NCI-H748 (cell line): ENCODE data around the gene CDH5.

ENCODE experiments used
- DNase-seq: peaks from one replicate; lab custom pipeline; 2025; ENCODE audit not compliant: unreplicated experiment; lab: John Stamatoyannopoulos, UW

Gene CDH5

GRCh38 chr16:66412182-66412581 lies 45.7 kb downstream of the CDH5 start:
- no peak for DNase-seq

- DNase-seq = no peak
These were observed 48.4 kb downstream of the CDH5 start for GRCh38 chr16:66414891-66415290.

DNA sequence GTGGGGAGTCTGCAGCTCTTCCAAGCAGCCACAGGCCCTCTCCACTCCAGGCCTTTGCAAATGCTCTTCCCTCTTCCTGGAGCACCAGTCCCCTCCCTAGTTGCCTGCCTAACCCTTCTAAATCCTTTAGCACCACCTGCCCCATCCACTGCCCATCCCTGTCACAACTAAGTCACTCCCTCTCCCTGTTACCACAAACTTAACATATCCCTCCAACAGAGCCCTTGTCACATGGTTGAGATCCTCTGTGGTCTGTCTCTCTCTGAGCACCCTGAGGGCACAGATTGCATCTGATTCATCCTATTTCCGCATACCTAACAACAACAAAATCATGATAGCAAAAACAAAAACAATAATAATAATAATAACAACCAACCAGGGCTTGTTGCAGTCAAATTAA lies 49.6 kb downstream of the CDH5 start:
- no peak for DNase-seq

DNA sequence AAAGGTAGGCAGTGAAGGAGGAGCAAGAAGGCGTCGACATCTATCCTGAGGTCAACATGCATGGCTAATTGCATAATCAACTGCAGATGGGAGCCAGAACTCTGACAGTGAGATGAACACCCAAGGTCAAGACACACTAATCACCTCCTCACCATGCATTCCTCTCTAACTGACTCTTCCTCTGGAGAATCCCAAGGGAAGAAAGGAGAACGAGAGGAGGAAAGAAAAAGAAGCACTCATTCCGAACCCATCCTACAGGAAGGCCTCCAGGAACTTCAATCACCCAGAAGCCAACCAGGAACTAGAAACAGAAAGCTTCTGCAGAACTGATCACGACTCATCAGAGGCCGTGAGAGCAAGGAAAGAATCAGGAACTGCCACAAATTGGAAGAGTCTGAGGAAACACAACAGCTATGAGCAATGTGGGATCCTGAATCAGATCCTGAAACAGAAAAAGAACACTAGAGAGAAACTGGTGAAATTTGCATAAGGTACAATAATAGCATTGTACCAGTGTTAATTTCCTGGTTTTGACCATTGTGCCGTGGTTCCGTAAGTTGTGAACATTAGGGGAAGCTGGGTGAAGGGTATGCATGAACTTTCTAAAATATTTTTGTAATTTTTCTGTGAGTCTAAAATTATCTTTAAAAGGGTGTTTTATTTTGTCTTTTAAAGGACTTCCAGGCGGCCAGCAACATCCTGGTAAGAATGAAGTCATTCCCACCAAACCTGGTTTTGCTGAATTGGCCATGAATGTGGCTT lies 50.6 kb downstream of the CDH5 start:
- DNase-seq = no peak

- no peak for DNase-seq
These were observed 51.9 kb downstream of the CDH5 start for GRCh38 chr16:66418165-66418962.

DNA sequence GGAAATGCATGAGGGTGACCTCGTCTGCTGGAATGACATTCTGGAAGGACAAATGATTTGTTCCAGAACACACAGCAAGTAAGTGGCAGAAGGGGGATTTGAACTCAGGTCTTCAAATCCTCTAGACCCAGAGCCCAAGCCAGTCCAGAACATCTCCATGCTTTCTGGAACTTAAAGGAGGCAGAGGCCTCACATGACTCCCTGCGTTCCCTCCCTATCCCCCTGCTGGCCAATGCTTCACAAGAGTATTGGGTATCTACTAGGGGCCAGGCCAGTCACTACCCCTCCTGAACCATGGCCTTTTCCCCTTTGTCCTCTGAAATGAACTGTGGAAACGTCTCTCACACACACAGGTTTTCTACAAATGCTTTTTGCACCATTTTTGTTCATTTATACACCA lies 53.0 kb downstream of the CDH5 start:
- no peak for DNase-seq

DNA sequence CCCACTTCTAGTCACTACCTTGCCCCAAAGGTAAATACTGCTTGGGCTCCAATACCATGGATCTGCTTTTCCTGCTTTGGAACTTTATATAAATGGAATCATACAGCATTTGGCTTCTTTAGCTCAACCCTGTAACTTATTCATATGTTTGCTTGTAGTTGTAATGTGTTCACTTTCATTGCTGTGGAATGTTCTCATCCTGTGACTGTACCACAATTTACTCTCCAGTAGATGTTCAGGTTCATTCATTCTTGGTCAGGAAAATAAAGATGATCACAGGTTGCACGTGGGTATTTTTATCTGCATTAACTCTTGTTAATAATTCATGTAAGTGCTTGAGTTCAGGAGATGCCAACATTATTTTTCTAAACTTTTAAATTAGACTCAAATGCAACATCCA lies 53.9 kb downstream of the CDH5 start:
- no peak for DNase-seq

- DNase-seq = no peak
These were observed 55.4 kb downstream of the CDH5 start for GRCh38 chr16:66421891-66422290.

DNA sequence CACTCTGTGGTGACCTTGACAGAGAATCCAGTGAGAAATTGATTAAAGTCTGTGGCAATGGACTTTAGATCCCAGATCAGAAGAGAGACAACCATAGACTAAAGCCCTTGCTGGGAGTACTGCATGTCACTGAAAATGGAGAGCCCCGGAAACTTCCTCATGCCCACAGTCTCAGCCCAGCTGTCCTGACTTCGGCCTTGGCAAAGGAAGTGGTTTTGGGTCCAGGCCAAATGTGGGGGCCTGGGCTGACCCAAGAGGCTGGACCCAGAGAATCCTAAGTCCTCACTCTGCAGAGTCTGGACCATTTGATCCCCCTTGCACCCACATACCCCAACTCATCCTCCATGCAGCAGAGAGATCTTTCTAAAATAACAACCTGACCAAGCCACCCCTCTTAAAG lies 55.9 kb downstream of the CDH5 start:
- DNase-seq = no peak

- DNase-seq = no peak
These were observed 56.7 kb downstream of the CDH5 start for GRCh38 chr16:66423177-66423576.

GRCh38 chr16:66425651-66426050 lies 59.2 kb downstream of the CDH5 start:
- DNase-seq = no peak

DNA sequence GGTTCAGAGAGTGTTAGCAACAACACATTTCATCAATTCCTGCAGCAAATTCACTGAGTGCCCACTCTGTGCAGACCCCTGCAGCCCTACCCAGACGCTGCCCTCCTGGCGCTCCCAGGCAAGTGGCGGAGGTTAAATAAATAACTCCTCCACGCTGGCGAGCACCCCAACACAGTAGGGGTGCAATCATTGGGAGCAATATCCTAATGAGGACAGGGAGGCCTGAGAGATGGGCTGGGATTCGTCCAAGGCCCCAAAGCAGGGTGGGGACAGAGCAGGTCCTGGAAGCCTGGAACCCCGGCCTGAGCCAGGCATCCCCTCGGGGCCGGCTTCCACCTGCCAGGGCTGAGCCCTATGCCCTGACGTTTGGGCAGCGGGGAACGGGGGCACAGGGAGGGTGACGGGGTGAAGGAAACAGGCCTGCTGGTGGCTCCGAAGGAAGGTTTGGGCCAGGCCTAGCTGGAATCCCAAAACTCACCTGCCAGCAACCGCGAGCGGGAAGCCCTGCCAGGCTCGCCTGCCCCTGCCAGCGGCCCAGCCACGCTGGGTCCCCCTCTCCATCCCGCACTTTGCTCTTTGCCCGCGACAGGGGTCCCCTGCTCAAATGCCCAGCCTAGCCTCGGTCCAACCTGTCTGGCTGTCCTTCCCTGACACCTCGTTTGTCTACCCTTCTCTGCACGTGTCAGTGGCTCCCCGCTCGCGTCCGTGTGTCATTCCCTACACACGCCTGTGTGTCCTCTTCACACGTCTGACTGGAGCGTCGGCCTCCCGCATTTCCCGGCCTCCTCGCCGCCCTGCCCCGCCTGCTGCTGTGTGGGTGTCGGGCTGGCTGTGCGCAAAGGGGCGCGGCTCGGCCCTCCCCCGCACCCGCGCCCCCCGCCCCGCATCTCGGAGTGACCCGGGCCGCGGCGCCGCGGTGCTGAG lies 59.9 kb downstream of the CDH5 start:
- no peak for DNase-seq

- DNase-seq = peak; percentile 31
These were observed 60.8 kb downstream of the CDH5 start, which contains the start of gene BEAN1 for GRCh38 chr16:66427036-66427860. BEAN1 (plus strand) TSS chr16:66427295; CDS start chr16:66437677, 10,382 bp downstream.

- peak; percentile 4 for DNase-seq
These were observed 61.6 kb downstream of the CDH5 start for GRCh38 chr16:66427871-66428681.

GRCh38 chr16:66428682-66429251 lies 62.3 kb downstream of the CDH5 start:
- no peak for DNase-seq

DNA sequence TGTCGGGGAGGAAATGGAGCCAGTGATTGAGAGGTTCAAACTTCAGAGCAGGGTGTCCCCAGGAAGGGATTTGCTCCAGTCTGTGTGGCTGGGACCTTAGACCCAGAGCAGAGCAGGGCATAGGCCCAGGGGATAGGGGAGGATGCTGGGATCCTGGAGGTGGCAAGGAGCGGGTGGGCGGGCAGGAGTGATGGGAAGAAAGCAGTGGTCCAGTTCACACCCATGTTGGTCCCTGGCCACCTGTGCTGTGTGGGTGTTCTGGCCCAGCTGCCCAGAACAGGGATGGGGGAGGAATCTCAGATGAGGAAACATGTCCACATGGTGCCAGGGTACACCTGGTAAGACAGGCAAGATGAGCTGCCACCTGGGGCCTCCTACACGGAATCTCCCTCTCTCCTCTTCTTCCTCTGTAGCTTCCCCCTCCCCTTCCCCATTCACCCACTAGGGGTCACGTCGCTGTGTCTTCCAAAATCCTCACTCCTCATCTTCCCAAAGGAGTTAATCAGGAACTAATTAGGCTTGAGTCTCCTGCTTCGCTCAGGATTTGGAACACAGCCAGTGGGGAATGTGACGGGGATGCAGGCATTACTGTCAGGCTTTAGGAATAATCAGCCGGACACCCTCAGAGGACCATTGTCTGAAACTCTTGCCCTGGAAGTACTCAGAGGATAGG lies 62.9 kb downstream of the CDH5 start:
- no peak for DNase-seq

GRCh38 chr16:66430214-66430613 lies 63.7 kb downstream of the CDH5 start:
- no peak for DNase-seq

DNA sequence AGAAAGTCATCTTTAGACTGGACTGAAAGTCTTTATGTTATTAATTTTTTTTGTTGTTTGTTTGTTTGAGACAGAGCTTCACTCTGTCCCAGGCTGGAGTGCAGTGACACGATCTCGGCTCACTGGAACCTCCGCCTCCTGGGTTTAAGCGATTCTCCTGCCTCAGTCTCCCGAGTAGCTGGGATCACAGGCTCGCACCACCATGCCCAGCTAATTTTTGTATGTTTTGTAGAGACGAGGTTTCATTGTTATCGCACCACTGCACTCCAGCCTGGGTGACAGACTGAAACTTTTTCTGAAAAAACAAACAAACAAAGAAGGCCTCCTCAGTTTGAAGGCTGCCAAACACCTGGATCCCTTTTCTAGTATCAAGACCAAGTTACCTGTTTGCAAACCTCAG lies 65.3 kb downstream of the CDH5 start:
- no peak for DNase-seq

DNA sequence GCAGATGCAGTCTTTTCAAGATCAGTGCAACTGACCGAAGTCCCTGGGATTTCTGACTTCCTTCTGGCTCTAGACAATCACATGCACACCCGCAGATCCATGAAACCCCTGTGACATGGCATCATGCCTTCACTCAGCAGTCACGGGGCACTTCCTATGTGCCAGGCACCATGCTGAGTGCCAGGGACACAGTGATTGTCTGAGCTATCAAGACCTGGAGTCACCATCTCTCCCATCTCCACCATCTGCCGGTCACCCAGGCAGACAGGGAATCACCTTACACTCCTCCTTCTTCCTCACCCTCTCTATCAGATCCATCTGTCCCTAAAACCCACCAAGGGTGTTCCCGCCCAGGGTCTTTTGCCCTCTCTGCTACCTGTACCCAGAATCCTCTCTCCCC lies 65.9 kb downstream of the CDH5 start:
- DNase-seq = no peak
